GM21717 (cell line): ENCODE results near the gene CSNK1D.
A peak's percentile ranks its signal among the peaks of the same experiment; 100 is the strongest.

Experiments used
- ATAC-seq: cut with Tn5 transposase; IDR thresholded peaks from one replicate; pipeline ENCODE4 v1.9.1; 2021; ENCODE audit warnings: mild to moderate bottlenecking, moderate library complexity; ENCODE audit not compliant: unreplicated experiment

The CSNK1D gene

GRCh38 chr17:82296511-82297279 is 23.2 kb upstream of the CSNK1D start:
- no peak for ATAC-seq

GRCh38 chr17:82295472-82295814 is 21.9 kb upstream of the CSNK1D start:
- no peak for ATAC-seq

- ATAC-seq: no peak
Measured at GRCh38 chr17:82294064-82294773, 20.7 kb upstream of the CSNK1D start.

- peak; percentile 89 for ATAC-seq
Measured at GRCh38 chr17:82292251-82293154, 19.0 kb upstream of the CSNK1D start.

- ATAC-seq: no peak
Measured at GRCh38 chr17:82291582-82292250, 18.2 kb upstream of the CSNK1D start.

GRCh38 chr17:82287868-82288801 is 14.6 kb upstream of the CSNK1D start:
- ATAC-seq: no peak

GRCh38 chr17:82287013-82287867 is 13.7 kb upstream of the CSNK1D start:
- ATAC-seq: no peak

- ATAC-seq: no peak
Measured at GRCh38 chr17:82285141-82285540, 11.6 kb upstream of the CSNK1D start.

GRCh38 chr17:82283208-82283749 is 9.8 kb upstream of the CSNK1D start:
- no peak for ATAC-seq

GRCh38 chr17:82282239-82283207 is 9.0 kb upstream of the CSNK1D start:
- ATAC-seq: no peak

- ATAC-seq: no peak
Measured at GRCh38 chr17:82281502-82282238, 8.2 kb upstream of the CSNK1D start.

GRCh38 chr17:82281076-82281475 is 7.6 kb upstream of the CSNK1D start:
- no peak for ATAC-seq

- no peak for ATAC-seq
Measured at GRCh38 chr17:82280537-82280936, 7.0 kb upstream of the CSNK1D start.

GRCh38 chr17:82278786-82279391 is 5.4 kb upstream of the CSNK1D start:
- no peak for ATAC-seq

- ATAC-seq: no peak
Measured at GRCh38 chr17:82278308-82278707, 4.8 kb upstream of the CSNK1D start.

- no peak for ATAC-seq
Measured at GRCh38 chr17:82277851-82278250, 4.4 kb upstream of the CSNK1D start.
